ENCODE data around the gene JPH2.
"Not testable (repeated sequence)": the region's sequence is repeated elsewhere in the genome, so short reads cannot be mapped to it uniquely, and the experiment has no call there.

Gene JPH2

DNA sequence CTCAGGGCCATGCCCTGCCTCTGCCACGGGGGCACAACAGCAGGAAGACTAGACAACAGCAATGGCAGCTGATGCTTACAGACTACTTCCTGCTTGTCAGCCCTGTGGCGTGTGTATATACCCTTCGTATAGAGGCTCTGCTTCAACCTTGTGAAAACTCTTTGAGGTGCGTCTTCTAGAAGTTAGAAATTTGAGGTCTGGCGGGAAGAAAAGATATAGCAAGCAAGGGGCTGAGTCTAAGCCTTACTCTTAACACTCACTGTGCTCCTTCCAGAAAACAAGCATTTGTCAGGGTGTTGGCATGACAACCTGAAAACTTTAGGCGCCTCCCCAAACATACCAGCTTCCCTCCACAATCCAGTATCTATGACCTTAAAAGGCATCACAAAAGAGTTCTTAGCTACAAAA is 33.3 kb downstream of the JPH2 start:
- DNase-seq: no peak

DNA sequence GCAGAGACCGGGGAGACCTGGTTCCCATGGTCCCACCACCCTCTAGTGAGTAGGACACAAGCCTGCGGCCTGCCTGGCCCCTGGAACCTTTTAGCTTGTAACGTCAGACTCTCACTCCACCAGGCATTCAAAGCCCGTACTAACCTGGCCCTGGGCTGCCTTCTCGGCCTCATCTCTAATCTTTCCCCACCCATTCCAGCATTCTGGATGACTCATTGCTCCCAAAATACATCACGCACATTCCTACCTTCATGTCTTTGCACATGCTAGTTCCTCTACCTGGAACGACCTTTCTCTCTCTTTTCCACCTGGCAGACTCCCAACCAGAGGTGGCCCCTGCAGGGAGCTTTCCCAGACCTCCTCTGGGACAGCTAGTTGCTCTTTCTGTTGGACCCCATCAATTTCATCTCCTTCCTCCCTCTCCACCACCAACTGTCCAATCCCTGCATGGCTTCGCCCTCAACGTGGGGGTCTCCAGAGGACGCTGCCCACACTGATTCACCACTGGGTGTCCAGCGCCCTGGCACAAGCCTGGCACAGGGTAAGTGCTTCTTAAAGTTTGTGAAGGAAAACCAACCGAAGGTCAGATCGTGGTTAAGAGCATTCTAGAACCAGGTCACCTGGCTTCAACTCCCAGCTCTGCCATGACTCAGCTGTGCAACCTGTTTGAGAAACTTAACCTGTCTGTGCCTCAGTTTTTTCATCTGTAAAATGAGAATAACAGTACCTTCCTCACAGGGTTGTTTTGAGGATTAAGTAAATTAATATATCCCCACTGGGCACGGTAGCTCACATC is 35.2 kb downstream of the JPH2 start:
- DNase-seq: no peak

DNA sequence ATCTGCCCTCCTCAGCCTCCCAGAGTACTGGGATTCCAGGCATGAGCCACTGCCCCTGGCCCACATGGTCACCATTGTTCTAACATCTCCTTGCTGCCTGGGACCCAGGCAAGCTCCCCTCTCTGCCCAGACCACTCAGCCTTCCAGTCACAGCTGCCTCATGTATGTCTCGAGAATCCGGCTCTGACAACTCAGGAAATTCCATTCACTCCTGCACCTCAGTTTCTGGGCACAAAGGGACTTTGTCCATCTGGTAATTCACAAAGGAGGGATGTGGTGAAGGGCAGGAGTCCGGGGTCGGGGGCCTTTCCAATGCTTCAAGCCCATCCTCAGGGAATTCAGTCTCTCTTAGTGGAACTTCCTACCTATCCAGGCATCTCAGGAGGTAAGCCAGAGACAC is 40.7 kb downstream of the JPH2 start:
- no peak for DNase-seq

DNA sequence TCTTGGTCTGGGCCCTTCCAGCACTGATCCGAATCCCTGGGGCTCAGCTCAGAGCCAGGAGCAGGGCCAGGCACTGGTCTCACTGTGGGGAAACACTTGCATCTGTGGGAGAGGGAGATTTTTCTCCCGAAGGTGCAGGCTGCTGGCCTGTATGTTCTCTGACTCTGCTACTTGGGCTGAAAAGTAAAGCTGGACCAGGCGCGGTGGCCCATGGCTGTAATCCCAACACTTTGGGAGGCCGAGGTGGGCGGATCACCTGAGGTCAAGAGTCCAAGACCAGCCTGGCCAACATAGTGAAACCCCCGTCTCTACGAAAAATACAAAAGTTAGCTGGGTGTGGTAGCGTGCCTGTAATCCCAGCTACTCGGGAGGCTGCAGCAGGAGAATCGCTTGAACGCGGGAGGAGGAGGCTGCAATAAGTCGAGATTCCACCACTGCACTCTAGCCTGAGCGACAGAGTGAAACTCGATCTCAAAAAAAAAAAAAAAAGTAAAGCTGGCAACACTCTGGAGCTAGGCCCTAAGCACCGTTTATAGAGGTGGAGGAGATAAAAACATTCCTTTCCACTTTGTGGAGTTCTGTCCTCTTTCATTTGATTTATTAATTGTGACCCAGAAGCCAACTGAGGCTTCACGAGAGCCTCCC is 41.7 kb downstream of the JPH2 start:
- no peak for DNase-seq

DNA sequence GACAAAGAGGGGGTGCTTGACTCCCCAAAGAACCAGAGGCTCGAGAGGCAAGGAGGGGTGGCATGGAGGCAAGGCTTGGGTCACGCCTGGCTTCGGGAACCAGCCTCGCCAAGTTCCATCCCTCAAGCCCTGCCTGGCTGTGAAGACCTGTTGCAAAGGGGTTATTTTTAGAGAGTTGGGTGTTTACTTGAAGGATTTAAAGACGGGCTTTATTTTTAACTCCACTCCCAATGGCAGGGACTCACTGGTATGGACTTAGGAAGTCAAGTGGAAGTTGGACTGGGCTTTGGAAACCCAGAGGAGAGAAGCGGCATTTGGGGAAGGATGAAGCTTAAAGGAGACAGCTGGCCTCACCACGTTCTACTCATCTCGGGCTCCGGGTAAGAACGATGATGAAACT is 43.1 kb downstream of the JPH2 start:
- no peak for DNase-seq

DNA sequence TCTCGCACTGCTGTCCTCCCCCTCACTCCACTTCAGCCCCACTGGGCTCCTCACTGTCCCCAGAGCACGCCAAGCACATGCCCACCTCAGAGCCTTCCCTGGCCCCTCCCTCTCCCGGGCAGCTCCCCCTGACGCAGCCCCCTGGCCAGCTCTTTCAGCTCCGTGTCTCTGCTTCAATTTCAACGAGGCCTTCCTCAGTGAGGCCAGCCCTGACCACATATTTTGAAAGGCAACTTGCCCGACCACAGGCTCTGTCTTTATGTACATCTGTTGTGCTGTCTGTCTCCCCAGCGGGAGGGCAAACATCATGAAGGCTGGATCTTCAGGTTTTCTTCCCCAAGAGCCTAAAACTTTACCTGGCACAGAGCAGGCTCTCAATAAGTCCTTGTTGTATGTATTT is 44.6 kb downstream of the JPH2 start:
- DNase-seq: no peak

DNA sequence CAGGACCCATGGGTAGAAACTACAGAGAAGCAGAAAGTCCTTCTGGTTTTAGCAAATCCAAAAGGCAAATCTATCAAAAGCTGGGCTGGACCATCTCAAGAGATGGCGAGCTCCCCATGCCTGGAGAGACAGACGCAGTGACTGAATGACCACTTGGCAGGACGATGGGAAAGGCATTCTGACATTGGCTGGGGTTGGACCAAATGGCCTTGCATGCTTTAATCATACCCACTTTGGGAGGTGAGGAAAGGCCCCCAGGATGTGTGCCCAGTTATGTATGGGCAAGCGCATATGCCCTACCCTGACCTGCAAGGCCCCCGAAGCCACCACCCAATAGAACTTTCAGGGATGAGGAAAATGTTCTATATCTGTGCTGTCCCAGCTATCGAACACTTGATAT is 45.1 kb downstream of the JPH2 start:
- DNase-seq: no peak

DNA sequence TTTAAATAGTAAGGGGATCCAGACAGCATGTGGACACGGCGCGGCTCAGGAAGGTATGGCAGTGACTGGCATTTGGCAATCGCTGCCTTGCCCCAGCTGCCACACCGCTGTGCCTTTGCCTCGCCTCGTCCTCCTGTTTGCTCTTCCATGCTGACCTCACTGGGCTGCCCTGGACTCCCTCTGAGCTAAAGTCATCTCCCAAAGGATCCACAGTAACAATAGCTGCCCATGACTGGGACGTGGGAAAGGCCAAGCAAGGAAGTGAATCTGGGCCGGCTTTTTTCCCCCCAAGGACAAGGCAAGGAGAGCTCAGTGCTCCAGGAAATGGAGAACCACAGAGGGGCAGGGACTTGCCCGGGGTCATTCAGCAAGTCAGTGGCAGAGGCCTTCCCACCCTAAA is 48.1 kb downstream of the JPH2 start:
- DNase-seq: no peak

DNA sequence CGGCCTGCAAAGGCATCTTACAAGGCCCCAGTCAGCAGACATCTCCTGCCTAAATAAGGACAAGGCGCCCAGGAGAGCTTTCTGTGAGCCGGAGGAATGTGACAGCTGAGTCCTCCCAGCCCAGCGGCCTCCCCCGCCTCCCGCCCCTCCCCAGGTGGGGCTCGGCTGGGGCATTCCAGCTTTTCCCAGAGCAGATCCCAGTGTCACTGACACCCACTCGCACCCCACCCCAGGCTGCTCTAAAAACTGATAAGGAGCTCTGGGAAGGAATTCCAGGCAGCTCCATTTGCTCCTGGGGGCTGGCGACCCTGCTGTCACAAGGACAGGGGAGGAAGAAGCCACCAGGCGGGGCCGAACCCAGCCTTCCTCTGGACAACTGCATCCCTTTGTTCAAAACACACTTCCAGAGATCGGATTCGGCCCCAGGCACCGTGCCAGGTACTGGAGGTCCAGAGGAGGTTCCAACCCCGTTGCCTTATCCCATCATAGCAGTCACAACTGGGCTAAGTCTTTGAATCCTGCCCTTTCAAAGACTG is 49.7 kb downstream of the JPH2 start:
- no peak for DNase-seq

DNA sequence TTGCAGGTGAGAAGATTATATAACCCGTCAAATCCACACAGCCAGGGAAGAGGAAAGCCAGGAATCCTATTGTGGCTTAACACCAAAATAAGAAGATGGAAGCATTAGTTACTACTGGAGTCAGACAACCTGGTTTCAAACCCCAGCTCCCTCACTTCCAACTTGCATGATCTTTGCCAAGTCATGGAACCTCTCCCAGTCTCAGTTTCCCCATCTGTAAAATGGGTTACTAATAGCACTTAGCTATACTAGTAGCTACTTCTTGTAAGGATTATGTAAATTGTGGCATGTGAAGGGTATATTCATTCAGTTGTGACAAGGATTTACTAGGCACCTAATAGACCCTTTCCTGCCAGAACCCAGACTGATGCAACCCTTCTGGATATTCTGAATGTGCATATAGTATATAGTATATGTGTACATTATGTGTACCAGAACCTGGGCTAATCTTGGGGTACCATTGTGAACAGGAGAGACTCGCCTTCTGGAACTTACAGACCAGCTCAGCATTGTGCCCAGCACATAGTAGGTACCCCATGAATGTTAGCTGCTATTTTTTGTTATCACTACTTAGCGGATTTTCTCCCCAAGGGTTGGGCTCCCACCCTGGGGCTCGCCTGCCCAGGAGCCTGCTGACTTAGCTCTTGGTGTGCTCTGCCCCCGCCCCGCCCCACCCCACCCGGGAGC is 50.3 kb downstream of the JPH2 start:
- DNase-seq: no peak

DNA sequence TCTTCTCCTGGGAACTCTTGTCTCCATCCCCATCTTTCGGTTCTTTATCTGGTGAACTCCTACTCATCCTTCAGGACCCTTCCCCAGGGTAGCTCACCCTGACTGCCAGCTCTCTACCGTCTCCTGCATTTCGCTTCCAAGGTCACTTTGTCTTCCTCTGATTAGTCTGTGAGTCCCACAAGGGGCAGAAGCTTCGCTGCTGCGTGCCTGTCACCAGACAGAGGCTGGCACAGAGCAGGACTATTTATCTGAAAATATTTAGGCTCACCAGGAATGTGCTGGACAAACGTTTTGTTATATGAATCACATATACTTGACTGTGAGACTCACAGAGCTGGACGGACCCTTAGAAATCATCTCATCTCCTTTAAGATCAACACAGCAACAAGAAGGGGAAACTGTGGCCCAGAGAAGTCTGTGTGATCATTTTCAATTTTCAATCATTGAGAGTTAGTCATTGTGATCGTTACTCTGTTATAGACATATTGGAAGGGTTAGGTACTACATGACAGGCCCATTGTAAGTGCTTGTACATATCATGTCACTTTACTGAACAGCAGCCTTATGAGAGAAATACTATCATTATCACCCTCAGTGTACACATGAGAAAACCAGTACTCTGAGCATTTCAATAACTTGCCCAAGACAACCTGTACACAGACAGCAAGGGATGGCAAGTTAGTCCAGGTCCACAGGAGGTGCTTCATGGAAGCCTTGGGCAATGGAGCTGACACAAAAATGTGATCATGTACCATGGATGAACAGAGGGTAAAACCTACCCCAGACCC is 51.4 kb downstream of the JPH2 start:
- no peak for DNase-seq

DNA sequence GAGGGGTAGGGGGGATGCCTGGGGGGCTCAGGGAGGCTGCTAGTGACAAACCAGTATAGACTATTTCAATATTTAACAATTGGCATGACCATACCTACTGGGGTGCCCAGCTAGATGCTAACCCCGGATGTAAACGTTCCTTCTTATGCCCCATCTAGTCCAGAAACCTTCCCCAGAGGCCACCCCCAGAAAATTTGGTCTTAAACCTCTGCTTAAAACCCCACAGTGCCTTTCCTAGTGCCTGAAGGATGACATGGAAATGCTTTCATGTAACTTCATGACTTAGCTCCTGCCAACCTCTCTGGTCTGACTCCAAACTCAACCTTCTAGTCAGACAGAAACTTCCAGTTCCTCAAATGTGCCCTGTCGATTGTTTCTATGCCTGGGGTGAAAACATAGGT is 52.0 kb downstream of the JPH2 start:
- peak; percentile 2 for DNase-seq

DNA sequence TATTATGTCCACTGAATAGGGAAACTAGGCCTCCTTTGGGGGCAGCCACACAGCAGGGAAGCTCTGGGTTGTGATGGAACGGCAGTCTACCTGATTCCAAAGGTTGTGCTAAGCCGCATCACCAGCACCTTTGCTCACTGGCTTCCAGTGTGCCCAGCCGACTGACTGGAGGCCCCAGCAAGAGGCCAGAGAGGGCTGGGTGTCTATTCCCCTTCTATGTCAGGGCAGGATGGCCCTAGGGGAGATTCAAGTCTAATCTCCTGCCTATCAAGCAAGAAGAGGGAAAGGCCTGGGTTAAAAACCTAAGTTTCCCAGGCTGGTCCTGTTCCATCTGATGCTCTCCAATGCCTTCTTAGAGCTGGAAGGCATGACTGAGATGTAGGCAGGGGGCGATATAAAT is 53.6 kb downstream of the JPH2 start:
- DNase-seq: no peak

DNA sequence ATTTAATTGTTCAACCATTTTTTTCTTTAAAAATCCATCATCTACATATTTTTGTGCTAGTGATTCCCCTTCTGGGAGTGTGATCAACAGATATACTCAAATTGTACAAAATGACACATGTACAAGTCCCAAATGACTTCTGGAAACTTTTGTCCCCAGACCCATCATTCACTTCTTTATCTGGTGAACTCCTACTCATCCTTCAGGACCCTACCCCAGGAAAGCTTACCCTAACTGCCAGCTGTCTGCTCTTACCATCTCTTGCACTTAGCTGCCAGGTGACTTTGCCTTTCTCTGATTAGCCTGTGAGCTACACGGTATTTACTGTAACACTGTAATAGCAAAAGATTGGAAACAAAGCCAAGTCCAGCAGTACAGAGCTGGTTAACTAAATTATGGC is 55.3 kb downstream of the JPH2 start:
- no peak for DNase-seq

DNA sequence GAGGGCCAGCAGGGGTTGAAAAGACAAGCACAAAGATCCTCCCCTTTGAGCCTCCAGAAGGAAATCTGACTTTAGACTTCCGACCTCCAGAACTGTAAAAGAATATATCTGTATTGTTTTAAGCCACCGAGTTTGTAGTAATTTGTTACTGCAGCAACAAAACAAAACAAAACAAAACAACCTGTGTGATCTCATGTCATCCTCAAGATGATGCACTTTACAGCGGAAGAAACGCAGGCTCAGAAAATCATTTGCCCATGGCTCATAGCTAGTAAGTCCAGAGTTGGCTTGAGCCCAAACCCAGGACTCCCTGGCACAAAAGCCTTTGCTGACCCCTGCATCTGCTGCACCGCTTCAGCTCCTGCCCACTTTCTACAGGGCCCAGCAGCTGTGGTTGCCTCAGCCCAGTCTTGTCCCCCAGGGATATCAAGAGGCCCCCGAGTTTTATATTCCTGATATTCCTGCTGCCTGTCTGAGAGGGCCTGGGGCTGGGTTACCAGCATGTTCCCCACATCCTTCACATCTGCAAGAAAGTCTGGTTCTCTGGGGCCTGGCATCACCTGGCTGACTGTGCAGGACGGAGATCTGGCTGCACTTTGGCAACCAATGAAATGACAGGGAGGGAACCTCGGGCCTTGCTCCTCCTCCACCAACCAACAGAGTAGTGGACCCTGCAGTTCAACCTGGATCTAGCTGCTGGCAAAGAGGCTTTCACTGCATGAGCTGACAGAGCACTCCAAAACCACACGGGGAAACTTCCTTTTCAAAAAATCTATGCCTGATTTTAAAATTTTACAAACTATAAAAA is 56.9 kb downstream of the JPH2 start:
- no peak for DNase-seq

DNA sequence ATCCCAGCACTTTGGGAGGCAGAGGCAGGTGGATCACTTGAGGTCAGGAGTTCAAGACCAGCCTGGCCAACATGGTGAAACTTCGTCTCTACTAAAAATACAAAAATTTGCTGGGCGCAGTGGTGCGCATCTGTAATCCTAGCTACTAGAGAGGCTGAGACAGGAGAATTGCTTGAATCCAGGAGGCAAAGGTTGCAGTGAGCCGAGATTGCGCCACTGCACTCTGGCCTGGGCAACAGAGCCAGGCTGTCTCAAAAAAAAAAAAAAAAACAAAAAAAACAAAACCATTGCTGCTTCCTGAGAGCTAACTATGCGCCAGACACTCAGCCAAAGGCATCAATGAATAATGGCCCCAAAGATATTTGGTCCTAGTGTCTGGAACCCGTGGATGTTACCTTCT is 57.7 kb downstream of the JPH2 start:
- DNase-seq: not testable (repeated sequence)

DNA sequence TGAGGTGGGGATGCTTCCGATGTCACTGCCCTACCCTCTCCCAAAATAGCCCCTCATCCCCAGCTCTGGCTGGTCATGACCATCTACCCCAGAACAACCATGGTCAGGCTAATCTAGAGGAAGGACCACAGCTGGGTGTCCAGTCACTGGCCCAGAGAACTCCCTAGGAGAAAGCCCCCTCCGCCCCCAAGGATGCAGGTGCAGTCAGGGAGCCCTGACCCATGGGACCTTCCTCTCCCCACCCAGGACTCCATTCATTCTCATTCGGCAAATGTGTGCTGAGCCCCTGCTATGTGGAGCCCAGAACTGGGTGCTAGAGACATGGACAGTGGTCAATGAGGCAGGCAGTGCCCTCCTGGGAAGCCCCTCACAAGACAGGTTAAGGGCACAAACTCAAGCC is 60.5 kb downstream of the JPH2 start:
- DNase-seq: no peak

DNA sequence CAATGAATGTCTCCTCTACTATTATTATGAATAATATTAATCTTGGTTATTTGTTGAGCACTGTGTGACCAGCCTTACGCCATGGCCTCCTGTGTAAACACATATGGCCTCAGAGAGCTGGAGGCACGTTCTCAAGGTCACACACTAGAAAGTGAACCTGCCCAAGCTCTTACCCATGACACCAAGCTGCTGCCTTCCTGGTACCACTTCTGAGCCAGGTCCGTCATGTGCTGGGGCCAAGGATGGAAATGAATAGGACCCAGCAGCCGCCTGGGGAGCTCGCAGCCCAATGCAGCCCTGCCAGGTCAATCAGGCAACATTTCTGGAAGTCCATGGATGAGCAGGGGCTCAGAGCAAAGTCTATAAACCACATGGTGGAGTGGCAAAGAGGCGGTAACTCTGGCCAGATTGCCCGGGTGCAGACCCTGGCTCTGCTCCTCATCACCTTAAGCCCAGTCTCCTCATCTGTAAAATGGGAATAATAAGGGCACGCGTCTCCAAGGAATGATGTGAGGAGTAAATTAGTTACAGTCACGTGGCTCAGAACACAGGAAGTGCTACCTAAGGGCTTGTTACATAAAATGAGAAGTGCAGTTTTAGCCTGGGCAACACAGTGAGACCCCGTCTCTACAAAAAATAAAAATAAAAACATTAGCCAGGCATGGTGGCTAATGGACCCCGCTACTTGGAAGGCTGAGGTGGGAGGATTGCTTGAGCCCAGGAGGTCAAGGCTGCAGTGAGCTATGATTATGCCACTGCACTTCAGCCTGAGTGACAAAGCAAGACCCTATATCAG is 61.5 kb downstream of the JPH2 start:
- DNase-seq: no peak

DNA sequence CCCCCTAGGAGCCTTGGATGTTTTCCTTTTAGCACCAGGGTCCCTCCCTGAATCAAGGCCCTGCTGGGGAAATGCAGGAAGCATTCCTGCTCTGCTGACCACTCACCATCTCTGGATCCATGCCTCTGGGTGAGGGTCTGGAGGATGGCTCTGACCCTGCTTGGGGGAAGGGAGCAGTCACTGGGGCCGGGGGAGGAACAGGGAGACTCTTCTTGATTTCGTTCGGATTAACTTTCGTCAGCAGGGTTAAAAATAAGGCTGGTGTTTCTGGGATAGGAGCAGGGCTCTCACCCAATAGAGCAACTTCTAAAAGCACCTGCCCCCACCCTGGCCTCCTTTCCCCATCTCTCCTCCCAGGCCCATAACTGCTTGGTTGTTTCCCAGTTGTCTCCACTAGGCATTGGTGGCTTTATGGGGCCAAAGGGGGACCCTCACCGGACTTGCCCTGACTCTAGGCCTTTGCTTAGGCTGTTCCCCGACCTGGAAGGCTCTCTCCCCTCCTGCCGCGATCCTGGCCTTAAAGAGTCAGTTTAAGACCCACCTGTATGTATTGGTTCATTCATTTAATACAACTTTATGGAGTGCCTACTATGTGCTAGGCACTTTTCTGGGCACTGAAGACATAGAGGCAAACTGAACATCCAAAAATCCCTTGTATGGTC is 63.0 kb downstream of the JPH2 start:
- no peak for DNase-seq

DNA sequence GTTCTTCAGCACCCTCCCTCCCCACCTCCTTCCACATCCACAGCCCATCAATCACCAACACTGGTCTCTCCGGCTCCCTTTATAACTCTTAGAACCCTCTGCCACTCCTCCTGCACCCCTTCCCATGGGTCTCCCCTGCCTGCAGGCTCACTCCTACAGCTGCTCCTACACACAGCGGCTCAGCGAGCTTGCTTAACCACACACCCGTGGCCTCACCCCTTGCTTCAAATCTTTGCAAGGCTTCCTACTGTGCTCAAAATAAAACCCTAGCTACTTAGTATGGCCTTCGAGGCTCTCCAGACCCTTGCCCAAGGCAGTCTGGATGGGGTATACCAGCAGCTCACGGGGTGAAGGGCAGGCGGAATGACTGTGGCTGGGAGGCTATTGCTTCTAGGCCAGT is 63.7 kb downstream of the JPH2 start:
- DNase-seq: no peak

Measured in inflammatory macrophage treated with lipopolysaccharide for 4 hours (primary cell).